Myometrial cell (primary cell): ENCODE data around the gene MEF2D. TPM values are rescaled to one million over a fixed set of nuclear protein-coding genes. Genes with fewer than 3 reads are reported as not detected.

Source experiments
- total RNA-seq: library from RNA; depleted of rRNA; stranded (reverse); fragments of >200 nt; gene quantifications from 2 replicates; pipeline ENCODE4 v1.2.3, GENCODE V29; 2015

Gene MEF2D
- total RNA-seq: 10.4 and 21.1 TPM in 2 replicates

DNA sequence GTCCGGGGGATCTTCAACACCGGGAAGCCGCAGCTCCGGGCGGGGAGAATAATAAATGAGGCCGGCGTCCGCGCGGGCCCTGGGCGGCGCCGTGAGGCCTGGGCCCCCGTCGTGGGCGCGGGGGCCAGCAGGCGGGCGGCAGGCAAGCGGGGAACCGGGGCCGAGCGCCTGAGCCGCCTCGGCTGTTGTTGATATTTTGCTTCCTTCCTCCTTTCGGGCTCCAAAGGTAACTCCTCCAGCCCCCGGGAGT lies at the start of gene MEF2D:
TSS of gene MEF2D (minus strand) at position 233 of the 250 bp plus-strand sequence. CDS start 17,483 bp downstream, outside the sequence.

Other genes starting within 250 kb of the MEF2D start
- 53.3 and 54.4 TPM in 2 replicates for gene SMG5, start 217.9 kb downstream of the MEF2D start, total RNA-seq
- gene TMEM79, start 216.4 kb downstream of the MEF2D start, total RNA-seq: 1.2 and 1.4 TPM in 2 replicates
- 102 and 133 TPM in 2 replicates for gene GLMP, start 205.1 kb downstream of the MEF2D start, total RNA-seq
- not detected in 2 replicates for gene VHLL, start 201.5 kb downstream of the MEF2D start, total RNA-seq
- gene CCT3, start 162.5 kb downstream of the MEF2D start, total RNA-seq: 427 and 505 TPM in 2 replicates
- not detected in 2 replicates for gene TSACC, start 162.2 kb downstream of the MEF2D start, total RNA-seq
- gene RHBG, start 131.6 kb downstream of the MEF2D start, total RNA-seq: not detected in 2 replicates
- gene IQGAP3, start 71.8 kb upstream of the MEF2D start, total RNA-seq: 24.8 and 29.4 TPM in 2 replicates
- gene TTC24, start 78.9 kb upstream of the MEF2D start, total RNA-seq: not detected in 2 replicates
- 76.2 and 93.1 TPM in 2 replicates for gene NAXE, start 91.0 kb upstream of the MEF2D start, total RNA-seq
- gene GPATCH4, start 100.7 kb upstream of the MEF2D start, total RNA-seq: 9.8 and 17.9 TPM in 2 replicates
- gene HAPLN2, start 118.6 kb upstream of the MEF2D start, total RNA-seq: not detected in 2 replicates
- gene BCAN, start 141.3 kb upstream of the MEF2D start, total RNA-seq: not detected in 2 replicates
- 50.5 and 65.4 TPM in 2 replicates for gene NES, start 176.6 kb upstream of the MEF2D start, total RNA-seq
- gene CRABP2, start 204.8 kb upstream of the MEF2D start, total RNA-seq: 38.1 and 39.7 TPM in 2 replicates
- gene METTL25B, start 227.7 kb upstream of the MEF2D start, total RNA-seq: 10.7 and 11.9 TPM in 2 replicates
- 8.6 and 16.1 TPM in 2 replicates for gene ISG20L2, start 228.0 kb upstream of the MEF2D start, total RNA-seq
- gene MRPL24, start 240.3 kb upstream of the MEF2D start, total RNA-seq: 95.7 and 127 TPM in 2 replicates